Limb (tissue), 2 donors: ENCODE data around the gene ZBTB1.

Source experiments
- DNase-seq, 2 donors: peaks; one replicate each; pipeline ENCODE4 v3.0.0-alpha.2; 2016; ENCODE audit errors: extremely low spot score in 2 of 2

ZBTB1 gene, protein sequence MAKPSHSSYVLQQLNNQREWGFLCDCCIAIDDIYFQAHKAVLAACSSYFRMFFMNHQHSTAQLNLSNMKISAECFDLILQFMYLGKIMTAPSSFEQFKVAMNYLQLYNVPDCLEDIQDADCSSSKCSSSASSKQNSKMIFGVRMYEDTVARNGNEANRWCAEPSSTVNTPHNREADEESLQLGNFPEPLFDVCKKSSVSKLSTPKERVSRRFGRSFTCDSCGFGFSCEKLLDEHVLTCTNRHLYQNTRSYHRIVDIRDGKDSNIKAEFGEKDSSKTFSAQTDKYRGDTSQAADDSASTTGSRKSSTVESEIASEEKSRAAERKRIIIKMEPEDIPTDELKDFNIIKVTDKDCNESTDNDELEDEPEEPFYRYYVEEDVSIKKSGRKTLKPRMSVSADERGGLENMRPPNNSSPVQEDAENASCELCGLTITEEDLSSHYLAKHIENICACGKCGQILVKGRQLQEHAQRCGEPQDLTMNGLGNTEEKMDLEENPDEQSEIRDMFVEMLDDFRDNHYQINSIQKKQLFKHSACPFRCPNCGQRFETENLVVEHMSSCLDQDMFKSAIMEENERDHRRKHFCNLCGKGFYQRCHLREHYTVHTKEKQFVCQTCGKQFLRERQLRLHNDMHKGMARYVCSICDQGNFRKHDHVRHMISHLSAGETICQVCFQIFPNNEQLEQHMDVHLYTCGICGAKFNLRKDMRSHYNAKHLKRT

DNA sequence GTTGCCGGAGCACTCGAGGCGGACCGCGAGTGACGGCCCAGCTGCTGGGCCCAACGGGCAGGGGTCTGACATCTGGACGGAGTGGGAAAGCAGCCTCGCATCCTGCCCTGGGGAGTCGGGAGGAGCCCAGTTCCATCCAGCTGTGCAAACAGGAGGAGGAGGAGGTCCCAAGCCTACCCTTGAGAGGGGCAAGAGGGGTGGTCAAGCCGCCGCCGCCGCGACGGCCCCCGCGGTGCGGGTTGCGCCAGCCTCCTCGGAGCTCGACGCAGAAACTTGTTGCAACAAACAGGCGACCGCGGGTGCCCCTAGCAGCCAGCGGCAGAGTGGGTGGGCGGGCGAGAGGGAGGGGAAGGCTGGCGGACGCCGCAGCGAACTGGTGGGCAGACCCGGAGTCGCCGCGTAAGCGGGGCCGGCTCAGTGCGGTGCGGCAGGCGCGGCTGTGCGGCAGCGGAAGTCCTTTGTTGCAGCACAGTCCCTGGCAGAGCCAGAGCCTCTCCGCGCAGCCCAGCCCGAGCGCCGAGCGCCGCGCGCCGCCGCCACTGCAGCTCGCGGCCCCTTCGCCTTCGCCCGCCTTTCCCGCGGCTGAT, at the start of gene ZBTB1:
Gene ZBTB1 (plus strand): TSS at position 461 of the 587 bp plus-strand sequence. CDS start 16,735 bp downstream, outside the sequence.
- peak; percentile 82 to 92 for DNase-seq

DNA sequence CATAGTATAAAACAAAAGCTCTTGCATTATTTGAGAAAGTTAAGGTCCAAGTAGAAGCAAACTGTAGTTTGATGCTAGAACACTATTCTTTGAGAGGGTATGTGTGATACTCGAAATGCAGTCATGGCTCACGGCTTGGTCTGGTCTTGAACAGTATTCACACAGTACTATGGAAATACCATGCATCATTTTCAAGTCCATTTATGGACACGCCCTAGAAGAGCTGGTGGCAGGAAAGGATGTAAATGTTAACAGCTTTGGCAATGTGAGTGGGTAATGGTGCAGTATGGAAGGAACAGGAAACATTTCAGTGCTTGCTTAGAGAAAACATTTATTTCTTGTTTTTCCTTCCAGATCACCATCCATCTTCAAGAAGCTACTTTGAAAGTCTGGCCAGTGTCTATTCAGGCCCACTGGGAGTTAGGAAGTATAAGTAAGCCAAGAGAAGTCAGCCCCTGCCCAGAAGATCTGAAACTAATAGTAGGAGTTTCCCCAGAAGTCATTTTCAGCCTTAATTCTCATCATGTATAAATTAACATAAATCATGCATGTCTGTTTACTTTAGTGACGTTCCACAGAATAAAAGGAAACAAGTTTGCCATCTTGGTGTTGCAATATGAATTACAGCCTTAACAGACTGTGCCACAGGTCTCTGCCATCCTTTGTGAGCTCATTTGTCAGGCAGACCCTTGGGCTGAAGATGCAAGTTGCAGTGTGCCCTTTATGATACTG, 45.0 kb upstream of the ZBTB1 start:
- no peak for DNase-seq

DNA sequence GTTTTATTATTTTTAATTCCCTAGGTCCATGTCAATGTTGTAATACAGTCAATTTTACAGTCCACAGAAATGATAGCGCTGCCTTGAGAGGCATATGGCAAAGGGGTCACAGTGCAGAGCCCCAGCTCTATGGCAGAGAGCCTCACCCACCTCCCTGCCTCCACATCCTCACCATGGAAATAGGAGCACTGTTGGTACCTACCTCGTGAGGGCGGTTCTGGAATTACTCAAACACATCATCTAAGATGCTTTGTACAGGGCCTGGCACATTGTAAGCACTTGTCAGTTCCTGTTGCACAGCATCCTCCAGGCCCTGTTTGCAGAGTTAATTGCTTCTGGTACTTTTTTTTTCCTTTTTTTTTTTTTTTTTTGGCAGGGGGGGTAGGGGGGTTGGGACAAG, 43.3 kb upstream of the ZBTB1 start:
- no peak for DNase-seq

DNA sequence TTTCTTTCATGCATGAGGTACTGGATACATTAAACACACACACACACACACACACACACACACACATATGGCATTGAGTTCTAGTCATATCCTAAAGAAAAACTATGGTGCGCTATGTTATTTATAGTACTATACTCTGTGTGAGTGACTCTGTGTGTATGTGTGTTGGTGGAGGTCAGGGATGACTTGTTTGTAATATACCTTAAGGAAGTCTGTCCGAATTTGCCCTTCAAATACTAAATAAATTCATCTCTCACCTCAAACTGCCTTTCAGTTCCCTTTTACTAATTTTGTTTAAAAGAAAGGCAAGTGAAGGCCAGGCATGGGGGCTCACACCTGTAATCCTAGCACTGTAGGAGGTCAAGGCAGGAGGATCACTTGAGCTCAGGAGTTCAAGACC, 41.4 kb upstream of the ZBTB1 start:
- no peak for DNase-seq

DNA sequence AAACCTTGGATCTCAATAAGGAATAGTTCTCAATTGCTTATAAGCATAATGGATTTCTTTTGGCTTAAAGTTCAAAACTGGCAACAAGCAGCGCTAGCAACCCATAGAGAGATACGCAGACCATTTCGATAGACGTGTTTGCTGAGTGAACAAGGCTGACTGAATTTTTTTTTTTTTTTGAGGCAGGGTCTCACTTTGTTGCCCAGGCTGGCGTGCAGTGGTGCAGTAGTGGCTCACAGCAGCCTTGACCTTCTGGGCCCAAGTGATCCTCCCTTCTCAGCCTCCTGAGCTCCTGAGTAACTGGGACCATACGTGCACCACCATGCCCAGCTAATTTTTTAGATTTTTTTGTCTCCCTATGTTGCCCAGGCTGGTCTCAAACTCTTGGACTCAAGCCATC, 40.7 kb upstream of the ZBTB1 start:
- no peak for DNase-seq

DNA sequence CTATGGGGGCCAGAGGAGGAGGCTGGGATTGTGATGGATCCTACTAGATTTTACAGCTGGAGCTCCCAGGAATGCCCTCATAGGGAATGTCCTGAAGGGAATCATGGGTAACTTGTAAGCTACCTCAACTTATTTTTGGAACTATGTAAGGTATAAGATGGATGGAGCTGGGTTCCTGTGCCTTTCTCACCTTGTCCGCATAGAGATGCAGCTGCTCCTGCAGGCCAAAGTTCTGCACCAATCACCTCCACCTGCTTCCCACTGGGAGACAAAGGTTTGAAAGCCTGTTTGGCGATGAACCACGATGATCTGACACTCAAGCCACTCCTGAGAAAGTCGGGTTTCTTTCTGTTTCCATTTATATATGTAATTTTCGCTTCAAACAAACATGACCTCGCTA, 39.9 kb upstream of the ZBTB1 start:
- DNase-seq = no peak

DNA sequence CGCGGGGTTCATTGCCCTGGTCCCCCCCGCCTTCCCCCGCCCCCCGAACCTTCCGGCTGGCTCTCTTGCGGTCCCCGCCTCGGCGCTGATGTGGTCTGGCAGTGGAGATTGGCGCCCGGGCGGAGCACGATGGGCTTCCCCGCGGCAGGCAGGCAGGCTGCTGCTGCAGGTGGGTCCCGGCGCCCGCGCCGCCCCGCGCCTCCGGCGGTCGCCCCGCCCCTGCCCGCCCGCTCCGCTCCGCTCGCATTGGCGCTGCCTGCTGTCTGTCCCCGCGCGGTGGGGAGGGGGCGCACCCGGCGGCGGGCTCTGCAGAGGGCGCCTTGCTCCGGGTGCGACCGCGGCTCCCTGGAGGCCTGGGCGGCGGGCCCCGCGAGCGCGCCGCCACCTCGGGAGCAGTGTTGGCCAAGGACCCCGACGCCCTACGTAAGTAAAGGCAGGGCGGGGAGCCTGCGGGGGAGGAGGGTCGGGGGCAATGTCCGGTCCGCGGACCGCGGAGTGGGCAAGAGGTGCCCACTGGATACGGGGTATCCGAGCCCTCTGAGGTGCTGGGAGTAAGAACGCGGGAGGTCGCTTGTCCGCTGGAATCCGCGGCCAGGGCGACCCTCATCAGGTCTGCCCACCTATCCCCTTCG, 39.3 kb upstream of the ZBTB1 start, which contains the start of gene AKAP5:
Gene AKAP5 (plus strand): TSS at position 309 of the 632 bp plus-strand sequence. CDS start 2,896 bp downstream, outside the sequence.
- DNase-seq = peak; percentile 25 to 86

DNA sequence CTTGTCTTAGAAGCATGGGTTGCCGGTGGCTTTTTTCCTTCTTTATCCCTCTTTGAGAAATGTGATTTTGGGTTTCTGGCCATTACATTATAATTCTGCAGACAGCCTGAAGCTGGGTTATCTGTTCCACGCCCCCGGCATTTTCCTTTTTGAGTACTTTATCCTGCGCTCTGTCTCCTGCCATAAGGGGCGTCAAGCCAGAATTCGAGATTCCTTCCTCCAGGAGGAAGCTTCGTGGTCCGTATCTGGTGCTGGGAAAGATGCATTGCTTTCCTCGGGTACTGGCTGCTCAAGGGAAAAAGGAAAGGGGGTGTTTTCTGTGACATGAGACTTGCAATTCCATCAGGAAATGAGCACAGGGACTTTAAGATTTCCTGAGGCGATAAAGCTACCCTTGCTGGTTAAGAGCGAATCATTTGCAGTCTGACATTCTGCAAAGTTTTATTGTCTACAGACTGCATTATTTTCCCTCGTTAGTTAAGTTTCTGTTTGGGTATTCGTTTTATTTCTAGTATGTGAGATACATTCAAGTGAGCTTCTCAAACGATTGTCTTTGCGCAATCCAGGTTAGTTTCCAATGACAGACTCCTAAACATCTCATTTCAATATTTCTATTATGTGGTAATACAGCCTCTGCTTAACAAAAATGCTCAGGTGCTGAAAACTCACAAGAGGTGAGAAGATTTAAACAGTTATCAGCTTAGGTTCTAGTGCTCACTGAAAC, 38.6 kb upstream of the ZBTB1 start:
- peak; percentile 53 to 58 for DNase-seq

DNA sequence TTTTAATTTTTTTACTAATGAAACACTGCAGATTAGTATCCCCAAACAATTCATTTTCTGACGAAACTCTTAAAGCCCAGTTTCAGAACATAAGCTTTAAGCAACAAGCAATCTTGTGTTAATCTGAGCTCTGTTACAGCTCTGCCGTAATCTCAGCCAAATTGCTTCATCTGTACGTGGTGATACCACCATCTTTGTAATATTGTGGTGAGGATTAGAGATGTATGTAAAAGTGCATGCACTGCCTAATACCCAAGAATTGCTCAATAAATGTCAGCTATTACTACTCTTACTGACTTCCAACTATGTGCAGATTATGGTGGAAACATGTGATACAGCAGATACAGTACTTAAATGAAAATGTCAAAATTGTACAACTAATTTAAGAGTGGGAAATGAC, 37.5 kb upstream of the ZBTB1 start:
- DNase-seq = no peak

DNA sequence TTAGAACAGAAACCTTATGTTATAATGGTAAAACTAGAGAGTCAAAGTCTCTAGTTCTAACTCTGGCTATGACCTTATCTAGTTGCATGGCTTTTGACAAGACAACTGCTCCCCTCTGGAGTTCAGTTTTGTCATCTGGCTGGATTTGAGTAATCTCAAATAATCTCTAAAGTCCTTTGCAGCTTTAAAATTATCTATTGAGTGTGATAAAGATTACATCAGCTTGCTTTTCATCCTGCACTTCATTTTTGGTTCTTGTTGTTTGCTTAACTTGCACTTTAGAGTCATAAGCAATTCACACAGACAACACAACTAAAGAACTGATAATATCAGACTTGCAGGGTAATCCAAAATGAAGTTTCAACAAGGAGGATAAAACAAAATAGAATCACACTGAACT, 37.0 kb upstream of the ZBTB1 start:
- DNase-seq = no peak

DNA sequence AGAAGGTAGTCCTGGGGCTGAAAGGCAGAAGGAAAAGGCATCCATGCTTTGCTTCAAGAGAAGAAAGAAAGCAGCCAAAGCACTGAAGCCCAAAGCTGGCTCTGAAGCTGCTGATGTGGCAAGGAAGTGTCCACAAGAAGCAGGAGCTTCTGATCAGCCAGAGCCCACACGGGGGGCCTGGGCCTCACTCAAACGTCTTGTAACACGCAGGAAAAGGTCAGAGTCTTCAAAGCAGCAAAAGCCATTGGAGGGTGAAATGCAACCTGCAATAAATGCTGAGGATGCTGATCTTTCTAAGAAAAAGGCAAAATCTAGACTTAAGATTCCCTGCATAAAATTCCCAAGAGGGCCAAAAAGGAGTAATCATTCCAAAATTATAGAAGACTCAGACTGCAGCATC, 36.1 kb upstream of the ZBTB1 start:
- DNase-seq = no peak

DNA sequence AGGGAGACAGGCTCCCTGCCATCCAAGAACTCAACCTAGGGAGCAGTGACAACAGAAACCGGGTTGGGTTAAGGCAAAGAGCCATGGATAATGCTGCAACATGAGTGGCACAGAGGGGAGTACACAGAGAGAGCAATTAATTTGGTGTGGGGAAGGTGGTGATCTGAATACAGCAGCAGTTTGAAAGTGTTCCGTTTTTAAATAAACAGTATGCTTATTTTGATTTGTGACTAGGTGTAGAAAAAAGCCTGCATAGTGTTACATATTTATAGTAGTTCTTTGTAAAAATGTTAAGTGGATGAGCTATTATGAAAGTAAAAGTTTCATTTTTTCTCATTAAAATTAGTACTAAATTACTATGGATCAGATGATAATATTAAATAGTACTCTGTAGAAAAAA, 30.5 kb upstream of the ZBTB1 start:
- DNase-seq = no peak

DNA sequence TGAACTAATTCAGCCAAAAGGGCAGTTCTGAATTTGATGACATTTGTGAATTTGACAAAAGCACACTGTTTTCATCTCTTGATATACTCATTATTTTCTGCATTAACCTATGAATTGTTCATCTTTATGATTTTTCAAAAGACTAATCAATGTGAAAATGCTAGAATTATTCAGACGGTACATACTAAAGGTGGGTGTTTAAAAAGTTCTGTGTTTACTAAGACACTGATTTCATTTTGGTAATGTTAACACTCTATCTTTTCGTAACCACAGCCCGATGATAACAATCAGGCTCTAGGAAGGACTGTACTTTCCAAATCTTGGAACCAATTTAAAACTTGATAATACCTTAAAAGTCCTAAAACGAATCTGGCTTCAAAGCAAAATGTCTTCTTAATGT, 29.9 kb upstream of the ZBTB1 start:
- no peak for DNase-seq

DNA sequence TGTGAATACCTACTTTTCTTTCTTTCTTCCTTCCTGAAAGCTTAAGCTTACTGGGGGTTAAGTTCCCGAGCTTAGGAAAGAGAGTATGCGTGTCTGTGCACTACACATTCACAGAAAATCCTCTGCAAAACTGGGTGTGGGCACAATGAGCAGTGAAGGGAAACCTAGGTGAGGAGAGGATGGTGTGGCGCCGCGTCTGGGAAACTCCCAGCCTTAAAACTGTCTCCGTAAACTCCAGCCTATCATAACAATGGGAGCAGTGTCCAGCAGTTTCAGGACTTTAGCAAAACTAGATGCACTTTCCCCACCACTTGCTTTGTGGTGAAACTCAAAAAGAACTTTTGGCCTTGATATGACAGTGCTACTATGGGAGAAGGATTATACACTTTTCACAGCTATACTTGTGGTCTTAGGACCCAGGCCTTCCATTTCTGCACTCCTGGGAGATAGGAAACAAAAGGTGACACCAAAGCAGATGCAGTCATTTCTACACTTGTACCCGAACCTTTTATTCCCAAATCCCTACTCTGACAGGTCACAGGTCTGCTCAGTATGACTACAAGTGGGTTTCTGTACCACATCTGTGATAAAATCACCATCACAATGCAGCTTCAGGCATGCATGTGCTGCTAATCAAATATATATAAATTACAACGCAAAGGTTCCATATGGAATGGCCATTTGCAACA, 28.8 kb upstream of the ZBTB1 start:
- DNase-seq = no peak

DNA sequence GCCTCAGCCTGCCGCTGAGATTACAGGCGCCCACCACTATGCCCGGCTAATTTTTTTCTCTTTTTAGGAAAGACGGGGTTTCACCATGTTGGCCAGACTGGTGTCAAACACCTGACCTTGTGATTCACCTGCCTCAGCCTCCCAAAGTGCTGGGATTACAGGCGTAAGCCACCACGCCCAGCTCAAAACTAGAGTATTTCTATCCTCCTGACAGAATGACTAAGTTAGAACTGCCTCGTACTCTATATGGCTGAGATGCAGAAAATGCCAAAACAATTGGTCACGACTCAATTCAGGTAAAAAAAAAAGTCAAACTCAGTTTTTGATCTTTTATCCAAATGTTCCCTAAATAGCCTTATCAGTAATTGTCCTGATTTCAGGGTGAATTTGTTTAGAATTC, 28.1 kb upstream of the ZBTB1 start:
- no peak for DNase-seq

DNA sequence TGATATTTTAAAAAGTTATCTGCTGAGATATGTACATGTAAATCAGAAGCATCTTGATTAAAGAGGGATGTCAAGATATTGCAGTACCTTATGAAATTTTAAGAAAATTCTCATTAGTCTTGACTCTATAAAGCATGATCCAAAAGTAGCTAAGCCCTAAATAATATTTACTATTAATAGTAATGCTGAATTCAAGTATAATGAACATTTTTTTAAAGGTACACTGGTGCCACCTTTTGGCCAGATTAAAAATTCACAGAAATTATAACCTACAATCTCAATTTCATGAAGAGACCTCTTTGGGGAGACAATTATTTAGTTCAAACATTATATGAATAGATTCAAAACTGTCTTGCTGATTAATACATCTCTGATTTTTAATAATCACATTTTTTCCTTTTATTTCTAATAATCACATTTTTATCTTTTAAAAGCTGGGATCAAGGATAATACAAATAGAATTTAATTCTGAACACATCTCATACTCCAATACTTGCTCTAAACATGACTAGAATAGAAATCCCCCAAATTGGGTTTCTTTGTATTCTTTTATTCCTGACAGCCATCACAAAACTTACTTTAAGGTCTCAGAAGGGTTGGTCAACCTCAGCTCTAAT, 25.8 kb upstream of the ZBTB1 start:
- DNase-seq = peak in 1 of 2 donors; percentile 30

DNA sequence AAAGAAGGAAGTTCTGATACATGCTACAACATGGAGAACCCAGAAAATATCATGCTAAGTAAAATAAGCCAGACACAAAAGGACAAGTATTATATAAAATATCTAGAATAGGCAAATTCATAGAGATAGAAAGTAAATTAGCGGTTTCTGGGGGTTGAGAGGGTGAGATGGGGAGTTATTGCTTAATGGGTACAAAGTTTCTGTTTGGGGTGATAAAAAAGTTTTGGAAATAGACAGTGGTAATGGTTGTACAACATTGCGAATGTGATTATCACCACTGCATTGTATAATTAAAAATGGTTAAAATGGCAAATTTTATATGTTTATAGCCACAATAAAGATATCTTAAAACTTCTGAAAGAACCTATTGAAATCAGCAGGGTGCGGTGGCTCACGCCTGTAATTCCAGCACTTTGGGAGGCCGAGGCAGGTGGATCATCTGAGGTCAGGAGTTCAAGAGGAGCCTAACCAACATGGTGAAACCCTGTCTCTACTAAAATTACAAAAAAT, 15.9 kb upstream of the ZBTB1 start:
- DNase-seq = no peak

DNA sequence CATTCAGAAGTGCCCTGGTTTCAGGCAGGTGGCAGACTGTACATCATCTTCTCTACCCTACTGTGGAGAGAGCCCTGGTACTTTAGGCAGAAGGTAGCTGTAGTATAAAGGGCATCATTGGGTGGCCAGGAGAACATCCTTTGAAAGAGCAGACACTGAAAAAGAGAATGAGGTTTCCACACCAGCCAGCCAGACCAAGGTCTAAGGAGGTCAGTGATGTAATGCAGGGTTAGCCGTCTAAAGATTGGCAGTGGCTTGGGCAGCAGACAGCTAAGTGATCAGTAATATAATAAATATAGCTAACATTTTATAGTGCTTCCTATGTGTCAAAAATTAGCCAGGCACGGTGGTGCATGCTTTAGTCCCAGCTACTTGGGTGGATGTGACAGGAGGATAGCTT, 12.9 kb upstream of the ZBTB1 start:
- DNase-seq = no peak

DNA sequence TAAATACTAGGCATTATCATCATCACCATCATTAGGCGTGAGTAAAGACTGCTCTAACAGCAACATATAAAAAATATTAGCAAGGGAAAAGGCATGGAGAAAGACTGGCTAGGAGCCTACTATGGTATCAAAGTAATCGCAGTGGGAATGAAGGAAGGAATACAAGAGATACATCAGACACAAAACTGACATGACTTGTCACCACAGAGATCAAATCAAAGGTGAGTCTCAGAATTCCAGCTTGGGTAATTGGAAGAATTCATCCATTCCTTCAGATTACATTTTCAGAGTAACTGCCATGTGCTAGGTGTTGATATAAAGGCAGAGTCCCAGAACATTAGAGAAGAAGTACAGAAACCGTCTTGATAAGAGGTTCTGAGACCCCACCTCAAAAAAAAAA, 11.1 kb upstream of the ZBTB1 start:
- no peak for DNase-seq
